H1 (cell line): ENCODE data around the gene KCNK7. TPM values are rescaled to one million over a fixed set of nuclear protein-coding genes. Genes with fewer than 3 reads are reported as not detected.

Experiments used
- CTCF ChIA-PET: fragments of 300-600 bp; sonication (Branson Sonifier 250); formaldehyde crosslinking; loops from one replicate; lab custom pipeline; 2021; ENCODE audit not compliant: partially characterized antibody; lab: Charles Lee
- POLR2A ChIA-PET: fragments of 300-600 bp; sonication (Branson Sonifier 250); formaldehyde crosslinking; loops from one replicate; lab custom pipeline; 2021; ENCODE audit warnings: inconsistent platforms; ENCODE audit not compliant: partially characterized antibody; lab: Charles Lee
- DNase-seq, 2 experiments: peaks; one replicate each; pipeline versions ENCODE4 v3.0.0 to v3.0.0-alpha.2; 2010 to 2022; ENCODE audit warnings: low spot score in 2 of 2, low read depth in 1 of 2, mixed read lengths in 1 of 2
- FAIRE-seq: peaks from 2 replicates; lab custom pipeline; 2011; peaks lifted over from hg19 to GRCh38; lab: Jason Lieb, UNC
- H2AFZ ChIP-seq: 2 replicates; pipeline ENCODE4 v1.8.1; 2012; ENCODE audit warnings: low read length, inconsistent platforms
- H2AK5ac ChIP-seq: 2 replicates; pipeline ENCODE4 v1.6.1; 2013; ENCODE audit warnings: low read depth, low read length
- H2BK120ac ChIP-seq: replicated peaks from 2 replicates; pipeline ENCODE3; 2013; ENCODE audit warnings: low read depth, low read length, inconsistent platforms
- H2BK12ac ChIP-seq: 2 replicates; pipeline ENCODE4 v1.6.1; 2013; ENCODE audit warnings: low read depth, low read length
- H2BK15ac ChIP-seq: 2 replicates; pipeline ENCODE4 v1.6.1; 2013; ENCODE audit warnings: low read length
- H2BK20ac ChIP-seq: 2 replicates; pipeline ENCODE4 v1.6.1; 2013; ENCODE audit warnings: low read length
- H2BK5ac ChIP-seq: 2 replicates; pipeline ENCODE4 v1.6.1; 2013; ENCODE audit warnings: low read depth, low read length
- H3K14ac ChIP-seq: 2 replicates; pipeline ENCODE4 v1.6.1; 2013; ENCODE audit warnings: inconsistent platforms; ENCODE audit not compliant: insufficient read length
- H3K18ac ChIP-seq: 2 replicates; pipeline ENCODE4 v1.6.1; 2013; ENCODE audit warnings: low read length; ENCODE audit errors: extremely low read depth
- H3K23ac ChIP-seq: 2 replicates; pipeline ENCODE4 v1.6.1; 2013; ENCODE audit warnings: inconsistent platforms; ENCODE audit not compliant: insufficient read length
- H3K23me2 ChIP-seq: 2 replicates; pipeline ENCODE4 v1.6.1; 2013; ENCODE audit warnings: low read depth, low read length
- H3K27ac ChIP-seq: 2 replicates; pipeline ENCODE4 v1.6.1; 2011; ENCODE audit warnings: low read depth, low read length, inconsistent platforms
- H3K27me3 ChIP-seq, 4 experiments: replicated peaks in 1 of 4; 1 replicate in 1 of 4; 2 replicates in 3 of 4; pipeline versions ENCODE4 v1.6.1 to v1.8.1; 2011 to 2013; ENCODE audit warnings: low read length in 3 of 4, mild to moderate bottlenecking in 3 of 4, inconsistent platforms in 2 of 4, mixed read lengths in 2 of 4, moderate library complexity in 1 of 4; ENCODE audit not compliant: control insufficient read depth in 3 of 4, insufficient read depth in 3 of 4; ENCODE audit errors: extremely low read depth in 1 of 4
- H3K36me3 ChIP-seq, 4 experiments: 2 replicates each; pipeline versions ENCODE4 v1.6.1 to v1.8.1; 2011 to 2013; ENCODE audit warnings: mild to moderate bottlenecking in 4 of 4, low read length in 3 of 4, moderate library complexity in 2 of 4, control low read depth in 1 of 4, inconsistent platforms in 1 of 4; ENCODE audit not compliant: insufficient read depth in 4 of 4, control insufficient read depth in 2 of 4
- H3K4ac ChIP-seq: replicated peaks from 2 replicates; pipeline ENCODE3; 2013; ENCODE audit warnings: low read length, low read depth, mixed read lengths, inconsistent platforms; ENCODE audit not compliant: insufficient read length
- H3K4me1 ChIP-seq, 4 experiments: replicated peaks in 1 of 4; 1 replicate in 1 of 4; 2 replicates in 3 of 4; pipeline versions ENCODE4 v1.6.1 to v1.8.1; 2011 to 2013; ENCODE audit warnings: low read length in 3 of 4, inconsistent platforms in 2 of 4, mixed read lengths in 1 of 4; ENCODE audit not compliant: insufficient read depth in 4 of 4, control insufficient read depth in 3 of 4
- H3K4me2 ChIP-seq, 2 experiments: 2 replicates each; pipeline versions ENCODE4 v1.6.1 to v1.8.1; 2011 to 2013; ENCODE audit warnings: low read depth in 2 of 2, low read length in 2 of 2, control low read depth in 1 of 2, inconsistent platforms in 1 of 2, mild to moderate bottlenecking in 1 of 2; ENCODE audit not compliant: insufficient read depth in 1 of 2
- H3K4me3 ChIP-seq, 4 experiments: fragments of 200-600, 300-600 bp in 1 of 4; sonication (generic), shearing (Covaris generic), sonication (Bioruptor Twin) in 1 of 4; 2 replicates each; pipeline versions ENCODE4 v1.5.1 to v1.8.1; 2011 to 2016; ENCODE audit warnings: low read length in 4 of 4, low read depth in 3 of 4, control low read depth in 2 of 4, inconsistent platforms in 2 of 4, mild to moderate bottlenecking in 2 of 4, mixed read lengths in 1 of 4, moderate library complexity in 1 of 4; ENCODE audit not compliant: insufficient read depth in 2 of 4; ENCODE audit errors: extremely low read depth in 1 of 4
- H3K56ac ChIP-seq: replicated peaks from 2 replicates; pipeline ENCODE3; 2013; ENCODE audit warnings: low read depth, mild to moderate bottlenecking, mixed read lengths, low read length, inconsistent platforms; ENCODE audit not compliant: insufficient read length
- H3K79me1 ChIP-seq: 2 replicates; pipeline ENCODE4 v1.6.1; 2013; ENCODE audit warnings: low read depth, low read length, control low read depth
- H3K79me2 ChIP-seq, 2 experiments: 2 replicates each; pipeline versions ENCODE4 v1.6.1 to v1.8.1; 2012 to 2013; ENCODE audit warnings: low read length in 2 of 2, mild to moderate bottlenecking in 2 of 2, inconsistent platforms in 1 of 2; ENCODE audit not compliant: insufficient read depth in 2 of 2, control insufficient read depth in 1 of 2
- H3K9ac ChIP-seq, 4 experiments: replicated peaks in 1 of 4; 1 replicate in 1 of 4; 2 replicates in 3 of 4; pipeline versions ENCODE4 v1.6.1 to v1.8.1; 2011 to 2013; ENCODE audit warnings: low read depth in 3 of 4, low read length in 3 of 4, control low read depth in 2 of 4, mild to moderate bottlenecking in 2 of 4, moderate library complexity in 2 of 4, inconsistent platforms in 1 of 4; ENCODE audit errors: extremely low read depth in 1 of 4
- H3K9me3 ChIP-seq, 2 experiments: 2 replicates each; pipeline versions ENCODE4 v1.6.1 to v1.8.1; 2012 to 2013; ENCODE audit warnings: mild to moderate bottlenecking in 2 of 2, moderate library complexity in 2 of 2, control low read depth in 1 of 2, inconsistent platforms in 1 of 2, low read depth in 1 of 2, low read length in 1 of 2, mixed read lengths in 1 of 2; ENCODE audit not compliant: insufficient read depth in 2 of 2
- H4K20me1 ChIP-seq, 2 experiments: replicated peaks in 1 of 2; 2 replicates each; pipeline versions ENCODE3 to v1.8.1; 2011 to 2013; ENCODE audit warnings: inconsistent platforms in 2 of 2, low read length in 2 of 2, mild to moderate bottlenecking in 1 of 2; ENCODE audit not compliant: insufficient read depth in 2 of 2, control insufficient read depth in 1 of 2
- H4K5ac ChIP-seq: 2 replicates; pipeline ENCODE4 v1.6.1; 2013; ENCODE audit warnings: low read length, low read depth, mixed read lengths, inconsistent platforms; ENCODE audit not compliant: insufficient read length
- H4K8ac ChIP-seq: 2 replicates; pipeline ENCODE4 v1.8.0; 2013; ENCODE audit warnings: mild to moderate bottlenecking, moderate library complexity, low read length, inconsistent platforms; ENCODE audit not compliant: insufficient read depth; ENCODE audit errors: extremely low read depth
- H4K91ac ChIP-seq: replicated peaks from 2 replicates; pipeline ENCODE3; 2013; ENCODE audit warnings: low read length, mixed read lengths, inconsistent platforms; ENCODE audit not compliant: insufficient read length
- BACH1 ChIP-seq: IDR thresholded peaks from 2 replicates; pipeline ENCODE4 v1.6.1; 2012; ENCODE audit warnings: low read length, improper control_type of control experiment
- CBX5 ChIP-seq: fragments of 300-800, 300-1000 bp; sonication (generic); IDR thresholded peaks from 2 replicates; pipeline ENCODE4 v1.7.1; 2016; ENCODE audit warnings: antibody characterized with exemption, low read length, low read depth
- CEBPB ChIP-seq: IDR thresholded peaks from 2 replicates; pipeline ENCODE4 v1.6.1; 2012; ENCODE audit warnings: low read depth, low read length
- HDAC2 ChIP-seq, 2 experiments: fragments of 300-600 bp in 1 of 2; sonication (generic) in 1 of 2; IDR thresholded peaks; 2 replicates each; pipeline ENCODE4 v1.6.1; 2011 to 2012; ENCODE audit warnings: low read depth in 2 of 2, low read length in 2 of 2, mild to moderate bottlenecking in 2 of 2, moderate library complexity in 2 of 2, borderline replicate concordance in 1 of 2, inconsistent platforms in 1 of 2
- HDAC6 ChIP-seq: IDR thresholded peaks from one replicate; pipeline ENCODE4 v1.7.1; 2012; ENCODE audit warnings: low read depth, mild to moderate bottlenecking, inconsistent platforms, low read length, moderate library complexity
- JUND ChIP-seq: IDR thresholded peaks from 2 replicates; pipeline ENCODE4 v1.6.1; 2011; ENCODE audit warnings: mild to moderate bottlenecking, improper control_type of control experiment, low read length
- NANOG ChIP-seq: IDR thresholded peaks from 2 replicates; pipeline ENCODE4 v1.6.1; 2011; ENCODE audit warnings: low read length, low read depth, mild to moderate bottlenecking, inconsistent platforms; ENCODE audit not compliant: insufficient read depth, poor library complexity, severe bottlenecking
- RFX5 ChIP-seq: IDR thresholded peaks from 2 replicates; pipeline ENCODE4 v1.6.1; 2011; ENCODE audit warnings: low read depth, low read length, improper control_type of control experiment, borderline replicate concordance
- SUZ12 ChIP-seq: fragments of 200-600 bp; sonication (generic); IDR thresholded peaks from 2 replicates; pipeline ENCODE4 v1.6.1; 2012; ENCODE audit warnings: mild to moderate bottlenecking, inconsistent platforms, low read length, moderate library complexity, mixed read lengths
- WGBS, 2 experiments: shearing (Covaris generic) in 1 of 2; methylation state at CpG; one replicate each; pipeline versions ENCODE4 v1.1.6 to v1.1.7; 2013 to 2015; ENCODE audit warnings: low lambda C conversion rate in 2 of 2, mixed read lengths in 2 of 2, inconsistent platforms in 1 of 2, low coverage in 1 of 2, missing lambda C conversion rate in 1 of 2; ENCODE audit not compliant: insufficient replicate concordance in 2 of 2, insufficient coverage in 1 of 2, insufficient read length in 1 of 2; ENCODE audit errors: extremely low coverage in 1 of 2, missing lambda C conversion rate in 1 of 2; 5-methylcytosine and 5-hydroxymethylcytosine counted together
- polyA plus RNA-seq, 7 experiments: library from polyadenylated mRNA; depleted of rRNA in 3 of 7; stranded (reverse) in 5 of 7; unstranded in 2 of 7; fragments of >200 nt in 5 of 7; fragments of 200-250 nt in 2 of 7; gene quantifications; 1 replicate in 5 of 7; 2 replicates in 1 of 7; 4 replicates in 1 of 7; pipeline versions ENCODE4 v1.2.1 to v1.2.3, GENCODE V29; 2011 to 2013; ENCODE audit warnings: missing spikeins in 2 of 7, mixed read lengths in 2 of 7
- total RNA-seq: library from RNA; stranded (reverse); fragmentation: NEBNext Ultra II Directional; extraction: Animal tissue kit (Norgen Biotek cat#: 25700); gene quantifications from 2 replicates; pipeline ENCODE4 v1.2.1, GENCODE V29; 2021

The KCNK7 gene
- total and polyA plus RNA-seq, 2 of the 8 experiments (the other 6 are each of a cell fraction or from before 2014, with no cell fraction given), result 0.74 to 1.0 TPM

DNA sequence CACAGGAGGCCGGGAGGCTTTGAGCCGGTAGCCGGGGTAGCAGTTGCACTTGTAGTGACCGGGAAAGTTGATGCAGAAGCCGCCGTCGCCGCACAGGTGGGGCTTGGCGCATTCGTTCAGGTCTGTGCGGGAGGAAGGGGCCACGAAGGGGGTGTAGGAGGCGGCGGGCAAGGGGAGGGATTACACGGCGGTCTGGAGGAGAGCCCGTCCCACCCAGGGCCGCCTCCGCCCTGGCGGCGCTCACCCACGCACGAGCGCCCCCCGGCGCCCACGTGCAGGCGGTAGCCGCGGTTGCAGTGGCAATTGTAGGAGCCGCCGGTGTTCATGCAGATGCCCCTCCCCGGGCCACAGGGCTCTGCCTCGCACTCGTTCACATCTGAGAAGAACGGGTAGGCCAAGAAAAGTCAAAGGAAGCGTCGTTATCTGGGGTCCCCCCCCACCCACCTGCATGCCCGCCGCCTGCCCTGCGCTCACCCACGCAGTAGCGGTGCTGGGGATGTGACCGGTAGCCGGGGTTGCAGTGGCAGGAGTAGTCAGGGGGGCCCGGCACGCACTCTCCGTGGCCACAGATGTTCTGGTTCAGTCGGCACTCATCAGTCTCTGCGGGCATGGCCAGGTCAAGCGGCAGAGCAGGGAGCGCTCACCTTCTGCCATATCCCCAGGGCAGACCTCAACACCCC is 48.0 kb downstream of the KCNK7 start:
- no peak overlapping the region for H3K56ac ChIP-seq
- no peak overlapping the region for H3K14ac ChIP-seq
- no peaks in the 10 kb centered on the region for H3K36me3 ChIP-seq
- DNase-seq (peak in 1 of 2 experiments; percentile 72), FAIRE-seq (no peak)
- peak overlapping the region; percentile 83; the same call in 1 of the 2 replicates for H4K8ac ChIP-seq
- no peak overlapping the region for H3K23ac ChIP-seq
- peaks cover 7% of the 10 kb centered on the region; the same call in 1 of the 2 replicates for H3K23me2 ChIP-seq
- no peak overlapping the region for H4K91ac ChIP-seq
- no peak overlapping the region for H3K4ac ChIP-seq
- H2BK120ac ChIP-seq, result no peak overlapping the region
- H2BK15ac ChIP-seq, result no peak overlapping the region
- H2BK5ac ChIP-seq, result no peak overlapping the region
- no peak overlapping the region for H3K27ac ChIP-seq
- H3K79me1 ChIP-seq, result no peaks in the 10 kb centered on the region
- no peak overlapping the region for H2AFZ ChIP-seq
- peaks cover 0 to 9% of the 10 kb centered on the region in 2 experiments for H4K20me1 ChIP-seq
- H3K9me3 ChIP-seq, result no peaks in the 10 kb centered on the region
- peak overlapping the region; percentile 27; the same call in 1 of the 2 replicates for H2BK12ac ChIP-seq
- H3K4me3 ChIP-seq, result peak overlapping the region in 1 of 4 experiments; percentile 42; a peak in 2 of 8 replicates
- 45% methylated on average over 25 of the region's 52 CpGs; no CpG with 5 or more reads in 1 of the 2 experiments for WGBS, 2 experiments
- no peak overlapping the region for H2BK20ac ChIP-seq
- no peak overlapping the region for H3K9ac ChIP-seq
- ChIA-PET CTCF (interaction anchor here (0.6 to 10.5 kb wide), 10 partner anchors 9 to 232 kb away, joined by 3 to 284 read pairs (median 4); partner anchors contain the start of genes FAM89B, LTBP3 and ZNRD2), POLR2A (interaction anchor here (1.0 to 1.6 kb wide), 4 partner anchors 7 to 18 kb away, joined by 3 to 5 read pairs (median 4); no protein-coding TSS in a partner anchor)
- H3K4me1 ChIP-seq, result peaks cover 0 to 11% (median 8%) of the 10 kb centered on the region in 4 experiments; a peak in 5 of 7 replicates
- no peaks in the 10 kb centered on the region for H3K79me2 ChIP-seq
- peak overlapping the region; percentile 57 to 93 for H3K4me2 ChIP-seq
- H2AK5ac ChIP-seq, result no peak overlapping the region
- no peak overlapping the region for H4K5ac ChIP-seq
- H3K18ac ChIP-seq, result no peak overlapping the region
- H3K27me3 ChIP-seq, result peaks cover 4 to 46% (median 36%) of the 10 kb centered on the region in 4 experiments; a peak in 6 of 7 replicates
- TF ChIP-seq CEBPB (no peak), BACH1 (peak; percentile 56), HDAC2 (IDR thresholded peaks at IDR 0.05; ENCODE audit: borderline replicate concordance in 1 of 2, low read depth in 2 of 2, low read length in 2 of 2) (0 out of 4 replicates have a peak, but pooled peaks of 1 of the 2 experiments have one; percentile 20), RFX5 (no peak), SUZ12 (peak; percentile 6; the same call in 1 of the 2 replicates), NANOG (no peak), JUND (no peak), CBX5 (no peak), HDAC6 (no peak)
